GM10248 (cell line): Measurements from ENCODE around the gene MSH2.

Experiments
- CTCF ChIA-PET: fragments of 300-600 bp; sonication (Branson Sonifier 250); formaldehyde crosslinking; extraction: SDS; loops from one replicate; lab custom pipeline; 2021; ENCODE audit warnings: antibody characterized with exemption; lab: Yijun Ruan, JAX
- POLR2A ChIA-PET: fragments of 350-650 bp; sonication (Branson Sonifier 250); formaldehyde crosslinking; extraction: SDS; loops from one replicate; lab custom pipeline; 2020; ENCODE audit warnings: antibody characterized with exemption; lab: Yijun Ruan, JAX
- DNase-seq: peaks from one replicate; pipeline ENCODE4 v3.0.0; 2012; ENCODE audit errors: extremely low spot score
- TF ChIP-seq, protein P1 (sequence below): IDR thresholded peaks from 2 replicates; pipeline ENCODE4 v1.5.1; 2012; ENCODE audit warnings: mild to moderate bottlenecking, low read depth; ENCODE audit errors: extremely low read depth, missing control alignments, control extremely low read depth

Gene MSH2

DNA sequence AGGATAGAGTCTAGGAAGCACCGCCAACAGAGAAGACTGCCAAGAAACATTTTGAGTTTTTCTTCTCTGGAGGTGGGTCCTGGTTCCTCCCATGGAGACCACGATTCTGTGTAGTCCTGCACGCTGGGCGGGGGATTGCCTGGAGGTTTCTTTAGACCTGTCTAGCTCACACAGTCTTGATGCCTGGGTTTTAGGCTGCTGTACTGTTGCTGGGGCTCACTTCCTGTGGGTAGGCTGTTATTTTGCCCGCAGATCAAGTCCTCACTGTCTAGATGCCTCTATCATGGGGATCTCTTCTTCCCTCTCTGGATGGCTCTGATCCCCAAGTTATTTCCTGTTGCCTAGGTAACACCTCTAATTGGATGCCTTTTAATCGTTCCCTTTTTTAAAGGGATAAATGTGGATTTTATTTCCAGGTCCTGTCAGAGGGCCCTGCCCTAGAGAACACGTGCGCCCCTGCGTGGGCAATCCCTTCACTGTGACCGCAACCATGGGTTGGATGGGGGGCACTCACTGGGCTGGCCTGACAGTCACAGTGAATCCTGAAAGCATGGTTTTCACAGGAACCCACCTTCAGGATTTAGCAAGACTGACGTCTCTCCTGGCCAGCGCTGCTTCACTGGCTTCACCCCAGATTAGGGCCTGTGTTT, 115.7 kb downstream of the MSH2 start:
- DNase-seq = no peak
- ChIA-PET POLR2A (no interaction called here), CTCF (interaction anchor here (1.7 to 2.3 kb wide), 2 partner anchors 184 to 248 kb away, joined by 3 to 9 read pairs; no protein-coding TSS in a partner anchor)
- TF ChIP-seq, protein P1, sequence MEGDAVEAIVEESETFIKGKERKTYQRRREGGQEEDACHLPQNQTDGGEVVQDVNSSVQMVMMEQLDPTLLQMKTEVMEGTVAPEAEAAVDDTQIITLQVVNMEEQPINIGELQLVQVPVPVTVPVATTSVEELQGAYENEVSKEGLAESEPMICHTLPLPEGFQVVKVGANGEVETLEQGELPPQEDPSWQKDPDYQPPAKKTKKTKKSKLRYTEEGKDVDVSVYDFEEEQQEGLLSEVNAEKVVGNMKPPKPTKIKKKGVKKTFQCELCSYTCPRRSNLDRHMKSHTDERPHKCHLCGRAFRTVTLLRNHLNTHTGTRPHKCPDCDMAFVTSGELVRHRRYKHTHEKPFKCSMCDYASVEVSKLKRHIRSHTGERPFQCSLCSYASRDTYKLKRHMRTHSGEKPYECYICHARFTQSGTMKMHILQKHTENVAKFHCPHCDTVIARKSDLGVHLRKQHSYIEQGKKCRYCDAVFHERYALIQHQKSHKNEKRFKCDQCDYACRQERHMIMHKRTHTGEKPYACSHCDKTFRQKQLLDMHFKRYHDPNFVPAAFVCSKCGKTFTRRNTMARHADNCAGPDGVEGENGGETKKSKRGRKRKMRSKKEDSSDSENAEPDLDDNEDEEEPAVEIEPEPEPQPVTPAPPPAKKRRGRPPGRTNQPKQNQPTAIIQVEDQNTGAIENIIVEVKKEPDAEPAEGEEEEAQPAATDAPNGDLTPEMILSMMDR = no peak

DNA sequence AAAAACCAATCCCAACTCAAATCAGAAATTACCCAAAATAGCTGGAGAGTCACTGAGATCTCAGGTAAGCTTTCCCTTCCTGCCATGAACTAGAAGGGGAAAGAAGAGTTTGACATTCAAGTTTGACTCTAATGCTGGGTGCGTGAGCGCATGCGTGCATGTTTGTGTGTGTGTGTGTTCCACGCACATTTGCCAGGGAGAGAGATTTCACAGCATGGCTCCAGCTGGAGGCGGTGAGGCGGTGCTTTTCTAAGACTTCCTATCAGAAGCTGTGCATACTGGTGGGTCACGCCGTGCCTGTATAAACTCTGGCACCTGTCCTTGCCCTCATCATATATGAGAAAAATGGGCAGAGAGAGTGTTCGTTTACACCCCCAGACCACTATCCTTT, 116.2 kb downstream of the MSH2 start:
- CTCF ChIA-PET = no interaction called here
- TF ChIP-seq, protein P1 = no peak

DNA sequence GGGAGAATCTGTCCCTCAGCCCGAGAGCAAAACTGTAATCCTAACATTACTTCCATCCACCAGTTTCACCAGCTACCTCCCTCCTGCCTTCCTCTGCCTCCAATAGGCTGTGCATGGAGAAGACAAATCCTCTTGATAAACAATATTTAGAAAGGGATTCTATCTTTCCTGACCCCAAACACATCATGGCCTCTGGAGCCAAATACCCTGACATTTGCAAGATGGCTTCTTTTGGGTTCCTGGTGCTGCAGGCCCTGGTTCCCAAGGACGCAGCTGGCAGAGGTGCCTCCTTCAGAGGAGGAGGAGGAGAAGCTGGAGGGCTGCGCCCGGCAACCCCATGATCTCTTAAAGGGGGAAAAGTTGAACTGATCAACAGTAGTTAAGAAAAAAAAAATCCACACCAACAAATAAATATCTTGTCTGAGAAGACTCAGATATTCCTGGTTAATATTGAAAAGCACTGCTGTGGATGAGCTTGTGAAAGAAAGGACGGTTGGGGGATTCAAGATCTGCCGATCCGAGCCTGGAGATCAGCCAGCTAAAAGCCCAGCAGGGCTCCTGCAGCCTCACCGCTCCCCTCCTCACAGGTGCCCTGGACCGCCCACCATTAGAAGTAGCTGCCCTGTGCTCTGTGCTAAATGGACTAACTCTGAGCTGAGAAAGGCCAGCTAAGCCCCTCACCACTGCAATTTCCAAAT, 116.8 kb downstream of the MSH2 start:
- DNase-seq = no peak
- POLR2A ChIA-PET = no interaction called here
- TF ChIP-seq, protein P1 = no peak
- CTCF ChIA-PET = interaction anchor here (1.4 to 3.0 kb wide), 4 partner anchors 9 to 248 kb away, joined by 3 to 16 read pairs (median 4); no protein-coding TSS in a partner anchor

More for the DNA sequence above, 116.2 kb downstream of the MSH2 start:
- DNase-seq = no peak
- POLR2A ChIA-PET = no interaction called here

DNA sequence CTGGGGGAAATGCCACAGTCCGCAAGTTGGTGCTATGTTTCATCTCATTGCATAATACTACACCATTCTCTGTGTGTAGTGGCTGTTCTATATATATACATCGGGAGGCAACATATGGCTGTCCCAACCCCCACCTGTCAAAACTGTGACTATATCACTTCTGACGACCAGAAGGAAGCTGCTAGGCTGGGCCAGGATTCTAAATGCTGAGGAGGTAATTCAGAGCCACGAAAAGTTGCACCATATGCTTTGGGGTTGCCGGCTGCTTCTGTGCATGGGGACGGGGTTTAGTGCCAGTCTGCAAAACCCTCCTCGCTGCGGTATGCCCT, 117.3 kb downstream of the MSH2 start:
- ChIA-PET POLR2A (no interaction called here), CTCF (interaction anchor here (1.4 to 3.0 kb wide), 6 partner anchors 9 to 248 kb away, joined by 3 to 16 read pairs (median 4); no protein-coding TSS in a partner anchor)
- TF ChIP-seq, protein P1 = no peak
- DNase-seq = no peak

DNA sequence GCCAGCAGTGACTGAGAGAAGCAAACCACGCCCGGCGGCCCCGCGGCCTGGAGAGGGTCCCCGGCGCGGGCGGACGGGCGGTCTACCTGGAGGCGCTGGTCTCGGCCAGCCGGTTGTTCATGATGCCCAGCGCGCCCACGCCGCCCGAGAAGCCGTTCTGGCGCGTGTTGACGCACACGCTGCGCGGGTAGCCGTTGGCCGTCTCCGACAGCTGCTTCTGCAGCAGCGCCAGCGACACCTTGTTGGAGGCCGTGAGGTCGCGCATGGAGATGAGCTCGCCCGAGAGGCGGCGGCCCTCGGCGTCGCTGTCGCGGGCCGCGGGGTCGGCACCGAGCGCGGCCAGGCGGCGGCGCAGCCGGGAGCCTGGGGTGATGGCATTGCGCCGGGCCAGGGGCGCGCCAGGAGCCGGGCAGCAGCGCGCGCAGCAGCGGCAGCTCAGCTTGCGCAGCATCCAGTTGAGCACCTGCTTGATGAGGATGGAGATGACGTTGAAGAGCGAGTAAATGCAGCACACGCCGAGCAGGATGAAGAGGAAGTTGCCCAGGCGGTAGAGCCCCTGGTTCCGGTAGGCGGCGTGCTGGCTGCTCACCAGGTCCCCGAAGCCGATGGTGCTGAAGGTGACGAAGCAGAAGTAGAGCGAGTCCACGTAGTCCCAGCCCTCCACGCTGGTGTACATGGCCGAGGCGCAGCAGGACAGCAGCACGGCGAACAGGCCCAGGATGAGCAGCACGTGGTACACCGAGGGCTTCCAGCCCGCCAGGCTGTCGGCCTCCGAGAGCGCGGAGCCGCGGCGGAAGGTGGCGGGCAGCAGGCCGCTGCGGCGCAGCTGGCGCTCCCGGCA, 118.1 kb downstream of the MSH2 start:
- TF ChIP-seq, protein P1 = peak; percentile 51
- peak; percentile 83 for DNase-seq
- CTCF ChIA-PET = interaction anchor here (1.4 to 3.0 kb wide), 7 partner anchors 10 to 247 kb away, joined by 3 to 16 read pairs (median 4); no protein-coding TSS in a partner anchor
- POLR2A ChIA-PET = no interaction called here
